Measurements from ENCODE around the gene ZNF160. TPM values are rescaled to one million over a fixed set of nuclear protein-coding genes. Genes with fewer than 3 reads are reported as not detected.
"Not testable (repeated sequence)": the region's sequence is repeated elsewhere in the genome, so short reads cannot be mapped to it uniquely, and the experiment has no call there.

ZNF160 gene
- polyA plus RNA-seq (ENCODE audit: insufficient read length), result 85.2 TPM
- long read RNA-seq, donor 1, full-length matches to known transcripts, result 16 of 16 reads
- long read RNA-seq, donor 1, partial matches to known transcripts, result 0 of 16 reads
- long read RNA-seq, donor 1, other reads (novel, unspliced or antisense), result 0 of 16 reads
- long read RNA-seq, donor 2, full-length matches to known transcripts, result 20 of 20 reads
- long read RNA-seq, donor 2, partial matches to known transcripts, result 0 of 20 reads
- long read RNA-seq, donor 2, other reads (novel, unspliced or antisense), result 0 of 20 reads
- long read RNA-seq, donor 3, full-length matches to known transcripts, result 13 of 13 reads
- long read RNA-seq, donor 3, partial matches to known transcripts, result 0 of 13 reads
- long read RNA-seq, donor 3, other reads (novel, unspliced or antisense), result 0 of 13 reads
- long read RNA-seq, donor 4, full-length matches to known transcripts, result 2 of 2 reads
- long read RNA-seq, donor 4, partial matches to known transcripts, result 0 of 2 reads
- long read RNA-seq, donor 4, other reads (novel, unspliced or antisense), result 0 of 2 reads
- long read RNA-seq, donor 5, full-length matches to known transcripts, result 16 of 16 reads
- long read RNA-seq, donor 5, partial matches to known transcripts, result 0 of 16 reads
- long read RNA-seq, donor 5, other reads (novel, unspliced or antisense), result 0 of 16 reads
- long read RNA-seq, donor 6, full-length matches to known transcripts, result 6 of 6 reads
- long read RNA-seq, donor 6, partial matches to known transcripts, result 0 of 6 reads
- long read RNA-seq, donor 6, other reads (novel, unspliced or antisense), result 0 of 6 reads
- long read RNA-seq, donor 7, full-length matches to known transcripts, result 21 of 21 reads
- long read RNA-seq, donor 7, partial matches to known transcripts, result 0 of 21 reads
- long read RNA-seq, donor 7, other reads (novel, unspliced or antisense), result 0 of 21 reads
- long read RNA-seq, donor 8, full-length matches to known transcripts, result 6 of 6 reads
- long read RNA-seq, donor 8, partial matches to known transcripts, result 0 of 6 reads
- long read RNA-seq, donor 8, other reads (novel, unspliced or antisense), result 0 of 6 reads

GRCh38 chr19:53103234-53104203, at the start of gene ZNF160:
Gene ZNF160, minus strand, starts transcription at chr19:53103422. Its CDS starts 17,146 bp downstream, at chr19:53086276.
- peak; percentile 97 for DNase-seq

DNA sequence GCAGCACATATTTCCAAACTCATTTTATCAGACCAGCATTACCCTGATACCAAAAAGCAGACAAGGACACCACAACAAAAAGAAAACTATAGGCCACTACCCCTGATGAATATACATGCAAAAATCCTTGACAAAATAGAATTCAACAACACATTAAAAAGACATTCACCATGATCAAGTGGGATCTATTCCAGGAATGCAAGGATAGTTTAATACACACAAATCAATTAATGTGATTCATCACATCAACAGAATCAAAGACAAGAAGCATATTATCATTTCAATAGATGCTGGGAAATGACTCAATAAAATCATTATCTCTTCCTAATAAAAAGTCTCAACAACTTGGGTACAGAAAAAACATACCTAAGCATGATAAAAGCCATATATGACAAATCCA, 44.4 kb upstream of the ZNF160 start:
- no peak for DNase-seq

GRCh38 chr19:53140351-53140750, 37.1 kb upstream of the ZNF160 start:
- DNase-seq, result no peak

DNA sequence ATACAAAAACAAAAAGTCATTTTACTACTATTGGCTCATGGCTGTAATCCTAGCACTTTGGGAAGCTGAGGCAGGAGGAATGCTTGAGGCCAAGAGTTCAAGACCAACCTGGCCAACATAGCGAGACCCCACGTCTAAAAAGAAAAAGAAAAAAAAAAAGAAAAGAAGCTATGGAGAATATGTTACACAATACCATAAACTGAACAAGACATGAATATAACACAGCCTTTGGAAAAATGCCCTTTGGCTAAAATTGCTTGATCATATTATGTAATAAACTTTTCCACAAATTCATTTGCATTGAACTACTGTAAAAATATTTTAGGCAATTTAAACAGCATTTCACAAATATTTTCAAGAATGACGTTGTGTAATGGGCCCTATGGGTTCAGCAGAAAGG, 33.2 kb upstream of the ZNF160 start:
- no peak for DNase-seq

DNA sequence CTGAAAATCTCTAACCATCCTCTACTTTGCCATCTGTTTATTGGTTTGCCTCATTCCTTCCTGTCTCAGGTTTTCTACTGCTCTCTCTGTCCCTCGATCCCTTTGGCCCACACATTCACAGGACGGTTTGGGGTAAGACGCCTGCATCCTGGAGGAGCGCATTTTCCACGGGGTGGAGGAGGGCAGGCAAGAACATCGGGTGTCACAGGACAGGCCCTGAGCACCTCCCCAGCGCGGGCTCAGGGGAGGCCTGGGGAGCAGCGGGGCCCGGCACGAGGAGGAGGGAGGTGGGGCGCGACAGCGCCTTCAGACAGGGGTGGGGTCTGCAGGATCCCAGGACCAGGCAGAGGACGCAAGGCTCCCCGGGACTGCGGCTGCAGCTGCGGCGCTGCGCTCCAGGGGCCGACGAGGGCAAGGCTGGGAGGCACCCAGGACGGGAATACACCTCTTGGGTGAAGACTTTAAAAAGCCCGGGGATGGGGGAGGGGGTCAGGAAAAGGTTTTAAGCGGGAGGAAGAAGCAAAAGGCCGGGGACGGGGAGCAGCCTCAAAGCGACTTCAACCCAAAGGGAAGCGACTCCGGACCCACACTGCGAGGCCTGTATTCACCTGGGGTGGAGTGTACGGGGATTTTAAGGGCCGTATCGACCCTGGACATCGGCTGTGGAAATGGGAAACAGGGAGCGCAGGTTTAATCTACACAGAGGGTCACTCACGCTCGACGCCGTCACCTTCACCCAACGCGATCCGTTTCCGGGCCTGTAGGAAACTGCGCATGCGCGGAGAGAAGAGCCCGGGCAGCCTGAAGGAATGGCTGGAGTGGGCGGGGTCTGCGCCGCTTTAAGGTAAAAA, 29.1 kb upstream of the ZNF160 start, which contains the start of gene ZNF415:
ZNF415 (minus strand) TSS at position 770 of the 851 bp plus-strand sequence. CDS start 10,234 bp downstream, outside the sequence.
- peak; percentile 90 for DNase-seq

DNA sequence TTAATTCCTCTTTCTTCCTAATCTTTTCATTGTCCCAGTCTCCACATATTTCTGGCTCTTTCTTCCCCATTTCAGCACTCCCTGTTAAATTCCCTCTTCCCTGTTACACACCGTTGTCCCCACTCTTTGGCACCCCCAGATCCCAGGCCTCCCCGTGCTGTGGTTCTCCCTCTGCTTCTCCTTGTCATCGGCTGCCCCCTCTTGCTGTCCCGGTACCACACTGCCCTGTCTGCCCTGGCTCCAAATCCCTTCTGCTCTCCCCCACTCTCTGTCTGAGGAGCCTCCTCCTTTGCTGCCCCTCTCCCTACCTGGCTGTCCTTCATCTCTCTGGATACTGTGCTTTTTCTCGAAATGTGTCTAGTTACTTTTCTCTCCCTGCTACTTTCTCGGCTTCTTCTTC, 28.5 kb upstream of the ZNF160 start:
- DNase-seq, result no peak

GRCh38 chr19:53131085-53131590, 27.9 kb upstream of the ZNF160 start:
- DNase-seq, result no peak

DNA sequence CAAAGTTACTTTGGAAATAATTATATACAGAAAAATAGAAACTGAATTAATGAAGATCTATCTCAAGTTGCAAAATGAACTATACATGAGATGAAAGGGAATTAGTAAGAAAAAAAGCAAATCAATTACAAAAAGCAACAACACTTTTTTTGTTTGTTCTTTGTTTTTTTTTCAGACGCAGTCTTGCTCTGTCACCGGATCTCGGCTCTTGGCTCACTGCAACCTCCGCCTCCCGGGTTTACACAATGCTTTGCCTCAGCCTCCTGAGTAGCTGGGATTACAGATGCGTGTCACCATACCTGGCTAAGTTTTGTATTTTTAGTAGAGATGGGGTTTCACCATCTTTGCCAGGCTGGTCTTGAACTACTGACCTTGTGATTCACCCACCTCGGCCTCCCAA, 27.3 kb upstream of the ZNF160 start:
- DNase-seq, result no peak

GRCh38 chr19:53126733-53127526, 23.7 kb upstream of the ZNF160 start:
- DNase-seq, result not testable (repeated sequence)

- DNase-seq, result no peak
Observed at GRCh38 chr19:53123400-53123799, 20.2 kb upstream of the ZNF160 start.

- no peak for DNase-seq
Observed at GRCh38 chr19:53112286-53112685, 9.1 kb upstream of the ZNF160 start.

DNA sequence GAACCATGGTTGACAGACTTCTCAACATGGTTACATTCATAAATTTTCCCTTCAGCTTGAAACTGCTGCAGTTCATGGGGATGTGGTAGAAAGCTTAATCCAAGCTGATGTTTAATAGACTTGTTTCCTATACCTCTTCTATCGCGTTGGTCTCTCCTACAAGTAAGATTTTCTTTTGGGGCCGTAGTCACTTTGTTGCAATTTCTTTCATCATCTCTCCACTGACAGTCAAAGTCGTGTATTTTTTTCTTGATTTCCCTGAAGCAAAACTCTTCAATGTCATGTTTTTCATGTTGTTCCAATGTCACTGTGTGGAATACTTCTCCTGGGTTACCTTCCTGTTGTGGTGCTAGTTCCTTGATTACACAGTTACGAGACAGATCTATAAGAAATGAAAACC, 6.3 kb upstream of the ZNF160 start:
- no peak for DNase-seq

DNA sequence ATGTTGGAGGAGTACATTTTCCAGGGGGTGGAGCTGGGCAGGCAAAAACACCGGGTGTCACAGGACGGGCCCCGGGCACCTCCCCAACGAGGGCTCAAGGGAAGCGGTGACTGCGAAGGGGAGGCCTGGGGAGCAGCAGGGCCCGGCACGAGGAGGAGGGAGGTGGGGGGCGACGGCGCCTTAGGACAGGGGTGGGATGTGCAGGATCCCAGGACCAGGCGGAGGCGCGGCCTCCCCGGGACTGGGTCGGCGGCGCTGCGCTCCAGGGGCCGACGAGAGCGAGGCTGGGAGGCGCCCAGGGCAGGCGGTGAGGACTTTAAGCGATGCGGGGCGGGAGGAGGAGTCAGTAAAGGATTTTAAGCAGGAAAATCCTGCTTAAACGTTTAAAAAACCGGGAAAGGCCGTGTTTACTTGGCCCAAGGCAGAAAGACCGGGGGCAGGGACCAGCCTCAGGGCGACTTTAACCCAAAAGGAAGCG, 427 bp downstream of the ZNF160 start:
- DNase-seq, result no peak

GRCh38 chr19:53102206-53102755, 941 bp downstream of the ZNF160 start:
- no peak for DNase-seq

GRCh38 chr19:53101518-53101917, 1.7 kb downstream of the ZNF160 start:
- DNase-seq, result no peak

DNA sequence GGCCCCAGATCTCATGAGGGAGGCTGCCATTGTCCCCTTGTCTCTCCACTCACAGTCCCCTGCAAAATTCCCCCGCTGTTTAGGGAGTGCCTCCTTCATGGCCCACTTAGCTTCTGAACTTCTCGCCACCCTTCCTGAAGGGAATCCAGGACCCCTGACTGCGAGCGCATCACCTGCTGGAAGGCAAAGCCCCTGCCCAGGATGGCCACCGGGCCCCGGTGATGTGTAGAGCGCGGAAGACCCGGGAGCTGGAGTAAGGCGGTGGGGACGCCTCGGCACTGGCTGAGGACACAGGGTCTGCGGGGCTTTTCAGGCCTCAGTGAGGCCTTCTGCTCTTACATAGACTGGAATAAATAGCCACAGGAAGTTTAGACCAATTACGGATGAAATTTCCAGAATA, 4.7 kb downstream of the ZNF160 start:
- not testable (repeated sequence) for DNase-seq

- not testable (repeated sequence) for DNase-seq
Observed at GRCh38 chr19:53096982-53097690, 6.1 kb downstream of the ZNF160 start.

GRCh38 chr19:53096579-53096978, 6.6 kb downstream of the ZNF160 start:
- not testable (repeated sequence) for DNase-seq

Data from left kidney (tissue), 8 donors.